NCI-H2196 treated with DMSO at 0.1 percent for 48 hours (cell line): Measurements from ENCODE around the gene GATB.

Source experiments
- DNase-seq: peaks from one replicate; lab custom pipeline; 2025; ENCODE audit not compliant: unreplicated experiment; lab: John Stamatoyannopoulos, UW

Gene GATB, protein sequence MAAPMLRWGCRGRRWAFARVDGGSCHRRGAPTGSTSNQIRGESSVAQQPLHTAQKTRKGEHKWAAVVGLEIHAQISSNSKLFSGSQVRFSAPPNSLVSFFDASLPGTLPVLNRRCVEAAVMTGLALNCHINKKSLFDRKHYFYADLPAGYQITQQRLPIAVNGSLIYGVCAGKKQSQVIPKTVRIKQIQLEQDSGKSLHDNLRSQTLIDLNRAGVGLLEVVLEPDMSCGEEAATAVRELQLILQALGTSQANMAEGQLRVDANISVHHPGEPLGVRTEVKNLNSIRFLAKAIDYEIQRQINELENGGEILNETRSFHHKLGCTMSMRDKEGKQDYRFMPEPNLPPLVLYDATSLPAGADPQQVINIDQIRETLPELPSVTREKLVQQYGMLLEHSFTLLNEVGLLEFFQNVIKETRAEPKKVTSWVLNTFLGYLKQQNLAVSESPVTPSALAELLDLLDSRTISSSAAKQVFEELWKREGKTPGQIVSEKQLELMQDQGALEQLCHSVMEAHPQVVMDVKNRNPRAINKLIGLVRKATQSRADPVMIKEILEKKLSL

DNA sequence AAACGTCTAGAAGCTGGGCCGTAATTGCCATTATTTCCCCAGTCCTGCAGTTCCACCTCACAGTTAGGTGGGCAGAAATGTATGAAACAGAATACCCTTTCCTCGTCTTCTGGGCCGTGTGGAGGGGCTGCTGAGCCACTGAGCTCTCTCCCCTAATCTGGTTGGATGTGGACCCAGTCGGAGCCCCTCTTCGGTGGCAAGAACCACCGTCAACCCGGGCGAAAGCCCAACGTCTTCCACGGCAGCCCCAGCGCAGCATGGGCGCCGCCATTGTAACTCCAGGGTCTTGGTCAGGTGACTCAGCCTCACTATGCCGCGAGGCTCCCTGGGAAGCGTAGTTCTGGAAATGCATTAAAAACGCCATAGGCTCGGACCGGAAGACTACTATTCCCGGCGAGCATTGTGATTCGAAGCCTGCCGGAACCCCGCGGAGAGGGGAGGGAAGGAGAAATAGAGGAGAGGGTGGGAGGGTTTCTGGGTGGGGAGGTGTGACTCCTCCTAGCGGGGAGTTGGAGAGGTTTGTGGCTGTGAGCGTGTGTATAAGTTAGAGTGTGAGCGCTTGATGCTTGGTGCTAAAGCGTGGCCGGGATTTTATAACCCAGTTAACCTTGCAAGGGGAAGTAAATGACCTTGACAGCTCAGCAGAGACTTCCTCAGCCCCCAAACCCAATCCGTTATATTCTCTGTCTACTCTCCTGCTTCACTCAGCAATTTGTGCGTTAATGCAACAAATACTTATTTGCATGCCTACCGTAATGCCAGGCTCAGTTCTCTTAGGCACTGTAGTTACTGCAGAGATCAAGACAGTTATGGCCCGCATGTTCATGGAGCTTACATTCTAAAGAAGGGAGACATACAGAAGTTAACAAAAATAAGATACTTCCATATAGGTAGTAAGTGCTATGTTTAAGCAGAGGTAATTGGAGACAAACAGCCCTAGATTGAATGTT is at the start of gene GATB:
TSS of gene GATB (minus strand) at position 296 of the 950 bp plus-strand sequence. CDS start at position 271, 25 bp downstream.
- DNase-seq = peak; percentile 61

- no peak for DNase-seq
Measured at GRCh38 chr4:151810476-151810875, 49.7 kb upstream of the GATB start.

GRCh38 chr4:151809716-151810115 is 48.9 kb upstream of the GATB start:
- no peak for DNase-seq

GRCh38 chr4:151808542-151808941 is 47.7 kb upstream of the GATB start:
- DNase-seq = peak; percentile 37

DNA sequence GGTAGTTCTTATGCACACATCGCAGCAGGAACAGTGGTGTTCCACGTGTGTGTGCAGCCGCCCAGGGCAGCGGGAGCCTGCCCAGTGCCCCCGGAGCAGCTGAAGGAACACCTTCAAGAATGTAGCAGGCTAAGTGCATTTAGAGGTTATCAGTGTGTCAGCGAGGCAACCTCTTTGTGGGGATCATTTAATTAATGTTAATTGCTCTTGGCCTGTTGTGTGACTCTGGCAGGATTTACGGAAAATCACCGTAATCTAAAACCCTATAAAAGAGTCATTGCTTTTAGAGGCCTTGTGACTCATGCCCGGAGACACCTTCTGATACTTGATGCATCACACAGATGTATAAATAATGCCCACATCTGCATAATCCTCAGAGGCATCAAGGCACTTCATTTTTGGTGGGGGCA is 47.3 kb upstream of the GATB start:
- DNase-seq = peak; percentile 57

DNA sequence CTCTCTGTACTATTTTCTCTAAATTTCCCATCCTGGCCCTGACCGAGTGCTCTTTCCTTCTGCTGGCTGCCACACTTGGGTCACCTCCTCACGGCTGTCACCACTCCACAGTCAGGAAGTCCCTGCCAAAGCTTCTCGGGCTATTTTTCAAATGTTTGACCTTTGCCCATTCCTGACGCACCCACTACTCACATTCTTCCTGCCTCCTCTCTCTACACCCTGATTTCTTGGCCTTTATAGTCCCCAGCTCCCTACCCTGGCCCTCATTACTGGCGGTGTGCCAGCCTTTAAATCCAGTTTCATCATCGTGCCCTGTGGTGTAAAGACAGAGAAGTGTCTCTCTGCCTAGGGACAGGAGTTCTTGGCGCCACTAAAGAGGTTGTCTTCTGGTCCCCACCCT is 46.4 kb upstream of the GATB start:
- DNase-seq = no peak

GRCh38 chr4:151806511-151806927 is 45.7 kb upstream of the GATB start:
- DNase-seq = no peak

DNA sequence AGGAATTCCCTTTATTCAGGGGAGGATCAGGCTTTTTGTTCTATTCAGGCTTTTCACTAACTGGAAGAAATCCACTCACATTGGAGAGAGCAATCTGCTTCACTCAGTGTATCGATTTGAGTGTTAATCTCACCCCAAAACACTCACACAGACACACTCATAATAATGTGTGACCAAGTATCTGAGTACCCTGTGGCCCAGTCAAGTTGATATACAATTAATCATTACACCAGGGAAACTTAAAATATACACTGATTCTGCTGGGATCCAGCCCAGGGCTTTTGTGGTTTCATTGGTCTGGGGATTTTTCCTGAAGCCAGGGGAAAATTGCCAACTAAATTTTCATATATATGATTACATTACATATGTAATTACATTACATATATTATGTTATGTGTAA is 44.0 kb upstream of the GATB start:
- DNase-seq = no peak

DNA sequence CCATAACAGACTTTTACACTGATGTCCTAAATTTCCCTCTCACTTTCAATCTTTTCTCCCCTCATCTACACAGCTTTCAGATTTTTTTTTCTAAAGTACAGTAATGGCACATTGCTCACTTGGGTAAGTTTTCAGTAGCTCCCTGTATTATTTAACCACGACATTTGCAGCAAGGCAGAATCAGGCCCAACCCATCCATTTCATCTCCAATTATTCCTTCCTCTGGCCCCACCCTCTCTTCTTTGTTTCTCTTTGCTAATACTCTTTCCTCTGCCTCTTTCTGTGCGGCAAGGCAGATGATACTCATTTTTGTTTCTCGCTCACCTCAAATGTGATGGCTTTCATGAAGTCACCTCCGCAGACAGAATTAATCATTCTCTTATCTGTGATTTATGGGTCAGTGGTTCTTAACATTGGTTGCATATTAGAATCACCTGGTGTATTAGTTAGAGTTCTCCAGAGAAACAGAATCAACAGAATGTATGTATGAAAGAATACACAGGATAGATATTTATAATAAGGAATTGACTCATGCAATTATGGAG is 43.4 kb upstream of the GATB start:
- no peak for DNase-seq

DNA sequence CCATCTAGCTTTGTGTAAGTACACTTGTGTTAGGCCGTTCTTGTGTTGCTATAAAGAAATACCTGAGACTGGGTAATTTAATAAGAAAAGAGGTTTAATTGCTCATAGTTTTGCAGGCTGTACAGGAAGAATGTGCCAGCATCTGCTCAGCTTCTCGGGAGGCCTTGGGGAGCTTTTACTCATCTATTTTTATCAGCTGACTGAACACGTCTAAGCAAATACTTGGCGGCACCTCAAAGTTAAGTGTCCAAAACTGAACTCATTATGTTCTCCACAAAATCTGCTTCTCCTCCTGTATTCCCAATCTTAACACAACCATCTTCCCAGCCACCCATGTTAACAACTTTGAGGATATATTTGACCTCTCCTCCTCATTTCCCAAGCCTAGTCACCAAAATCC is 42.4 kb upstream of the GATB start:
- DNase-seq = no peak

GRCh38 chr4:151801547-151802516 is 41.0 kb upstream of the GATB start:
- no peak for DNase-seq

DNA sequence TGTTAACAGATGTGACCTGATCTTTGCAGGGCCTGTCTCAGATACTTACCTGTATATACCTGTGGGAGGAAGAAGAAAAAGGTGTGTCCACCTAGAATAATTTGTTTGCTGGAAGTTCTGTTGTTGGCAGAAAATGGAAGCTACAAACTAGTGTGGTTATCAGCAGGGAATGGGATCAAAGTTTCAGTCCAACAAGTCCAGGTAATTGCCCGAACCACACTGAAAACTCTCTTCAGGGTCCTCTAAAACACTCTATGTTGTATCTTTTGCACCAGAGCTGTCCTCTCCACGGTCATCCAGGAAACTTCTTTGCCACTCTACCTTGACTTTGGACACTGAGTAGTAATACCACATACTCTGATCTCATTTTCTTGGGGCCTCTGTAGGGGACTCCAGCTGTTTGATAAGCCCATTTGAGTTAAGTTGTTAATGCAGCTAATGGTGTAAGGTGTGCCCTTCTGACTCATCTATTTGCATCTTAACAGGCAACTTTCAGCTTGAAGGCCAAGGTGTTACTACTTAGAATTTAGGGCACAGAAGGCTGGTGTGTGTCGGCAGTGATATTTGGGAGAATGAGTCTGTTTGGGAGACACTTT is 38.7 kb upstream of the GATB start:
- no peak for DNase-seq

DNA sequence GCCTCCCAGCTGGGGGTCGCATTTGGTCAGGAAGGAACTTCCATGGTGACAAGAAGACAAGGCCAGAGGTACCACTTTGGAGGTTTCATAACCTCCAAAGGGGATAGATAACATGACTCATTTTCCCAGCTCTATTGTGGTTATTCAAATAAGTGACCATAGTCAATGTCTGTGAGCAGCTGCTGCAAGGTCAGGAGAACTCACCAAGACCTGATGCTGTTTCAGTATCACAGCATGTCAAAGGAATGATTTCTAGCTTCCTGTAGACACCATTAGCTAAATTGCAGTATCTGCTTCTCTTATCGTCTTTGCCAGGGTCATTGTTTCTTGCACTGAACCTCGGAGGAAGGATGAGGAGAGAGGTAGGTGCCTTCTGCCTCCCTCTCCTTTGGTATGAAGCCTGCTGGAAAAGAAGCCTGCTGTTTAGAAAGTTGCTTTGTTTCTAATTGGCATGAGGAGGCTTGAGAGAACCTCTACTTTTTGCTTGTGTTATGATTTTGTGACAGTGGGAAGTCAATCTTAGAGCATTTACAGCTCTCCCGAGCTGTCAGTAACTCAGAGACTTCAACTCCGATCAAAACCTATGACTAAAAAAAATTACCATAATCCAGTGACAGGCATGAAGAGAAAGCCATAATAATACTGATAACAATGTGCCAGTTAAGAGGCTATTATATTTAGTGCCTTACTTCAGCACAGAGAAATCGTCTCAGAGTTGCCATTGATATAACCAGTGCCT is 38.0 kb upstream of the GATB start:
- no peak for DNase-seq

DNA sequence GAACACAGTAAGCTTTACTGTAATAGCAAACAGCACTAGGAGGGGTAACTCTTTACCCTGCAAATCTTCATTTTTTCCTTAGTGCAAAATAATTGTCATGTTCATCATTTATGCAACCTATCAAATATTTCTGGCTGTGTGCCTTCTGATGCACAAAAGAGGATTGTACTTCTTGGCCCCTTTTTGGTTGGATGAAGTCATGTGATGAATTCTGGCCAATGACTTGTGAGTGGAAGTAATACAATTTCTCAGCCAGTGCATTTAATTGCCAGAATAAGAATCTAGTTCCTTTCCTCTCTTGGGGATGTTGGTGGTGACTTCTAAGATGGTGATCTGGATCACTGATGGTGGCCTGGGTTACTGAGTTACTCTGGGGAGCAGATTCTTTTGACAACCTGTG is 37.0 kb upstream of the GATB start:
- DNase-seq = no peak

DNA sequence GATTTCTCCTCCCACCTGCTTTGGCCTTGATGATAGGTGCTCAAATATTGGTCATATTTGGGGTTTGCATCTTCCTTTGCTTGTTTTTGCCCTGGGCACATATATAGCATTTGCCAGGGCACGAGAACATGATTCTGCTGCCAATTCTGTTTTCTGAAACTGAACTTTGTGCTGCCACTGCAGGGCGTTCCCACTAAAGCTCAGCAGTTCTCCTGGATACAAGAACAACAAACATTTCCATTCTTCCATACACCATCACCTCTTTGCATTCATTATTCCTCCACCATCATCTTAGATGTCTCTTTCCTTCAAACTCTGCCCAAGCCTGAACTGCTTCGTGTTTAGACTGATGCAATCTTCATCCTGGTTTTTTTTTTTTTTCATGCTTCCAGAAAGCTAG is 36.3 kb upstream of the GATB start:
- no peak for DNase-seq

- DNase-seq = no peak
Measured at GRCh38 chr4:151796106-151796505, 35.3 kb upstream of the GATB start.

GRCh38 chr4:151792995-151793394 is 32.2 kb upstream of the GATB start:
- DNase-seq = no peak

GRCh38 chr4:151792530-151792929 is 31.7 kb upstream of the GATB start:
- DNase-seq = no peak

DNA sequence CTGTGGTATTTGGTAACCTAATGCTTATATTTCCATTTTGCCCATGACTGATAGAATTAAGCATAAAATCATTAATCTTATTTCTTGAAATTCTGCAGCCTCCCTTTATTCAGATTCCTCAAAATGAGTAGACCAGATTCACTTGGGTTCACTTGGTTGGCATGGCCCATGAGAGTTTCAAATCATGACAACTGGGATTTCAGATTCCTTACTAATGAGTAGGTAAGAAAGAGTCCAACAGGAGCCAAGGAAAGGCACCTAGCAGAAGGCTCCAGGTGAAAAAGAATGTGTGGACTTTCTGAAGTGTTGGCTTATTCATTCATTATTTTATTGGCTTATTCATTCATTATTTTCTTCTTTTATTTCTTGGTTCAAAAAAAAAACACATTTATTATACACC is 27.2 kb upstream of the GATB start:
- no peak for DNase-seq
